SK-N-SH treated with all-trans-retinoic acid at 6 μM for 48 hours (cell line): ENCODE measurements around the gene ABCA1.

Source experiments
- ARNTL ChIP-seq: fragments of 450-650 bp; formaldehyde crosslinking; IDR thresholded peaks from 2 replicates; pipeline ENCODE4 v1.5.0; 2020; ENCODE audit warnings: low read depth, mild to moderate bottlenecking, moderate library complexity, borderline replicate concordance
- CREB5 ChIP-seq: fragments of 250-450 bp; sonication (Bioruptor Pico); IDR thresholded peaks from 2 replicates; pipeline ENCODE4 v1.5.1; 2020; ENCODE audit warnings: low read depth, mild to moderate bottlenecking, moderate library complexity
- ESRRG ChIP-seq: fragments of 250-450 bp; sonication (Bioruptor Pico); IDR thresholded peaks from 2 replicates; pipeline ENCODE4 v1.6.1; 2021; ENCODE audit warnings: mild to moderate bottlenecking
- OSR1 ChIP-seq: fragments of 250-450 bp; sonication (Bioruptor Pico); IDR thresholded peaks from 2 replicates; pipeline ENCODE4 v1.8.0; 2022; ENCODE audit warnings: moderate library complexity, mild to moderate bottlenecking, inconsistent platforms
- POU6F1 ChIP-seq: fragments of 250-450 bp; sonication (Bioruptor Pico); IDR thresholded peaks from 2 replicates; pipeline ENCODE4 v1.8.0; 2021; ENCODE audit warnings: low read depth, mild to moderate bottlenecking, moderate library complexity, borderline replicate concordance
- PPARA ChIP-seq: fragments of 250-450 bp; sonication (Bioruptor Pico); IDR thresholded peaks from 2 replicates; pipeline ENCODE4 v1.5.0; 2020; ENCODE audit warnings: mild to moderate bottlenecking, borderline replicate concordance
- RARB ChIP-seq: fragments of 250-450 bp; sonication (Bioruptor Pico); IDR thresholded peaks from 2 replicates; pipeline ENCODE4 v1.8.0; 2021; ENCODE audit warnings: mild to moderate bottlenecking, moderate library complexity
- ZC3H10 ChIP-seq: fragments of 250-450 bp; sonication (Bioruptor Pico); IDR thresholded peaks from 2 replicates; pipeline ENCODE4 v1.5.1; 2021; ENCODE audit warnings: mild to moderate bottlenecking, moderate library complexity
- ZFP3 ChIP-seq: fragments of 250-450 bp; sonication (Bioruptor Pico); IDR thresholded peaks from 2 replicates; pipeline ENCODE4 v1.5.0; 2020; ENCODE audit warnings: mild to moderate bottlenecking, moderate library complexity
- ZNF565 ChIP-seq: fragments of 450-650 bp; formaldehyde crosslinking; conservative IDR thresholded peaks from 2 replicates; pipeline ENCODE4 v1.5.0; 2020; ENCODE audit warnings: low read depth, mild to moderate bottlenecking, moderate library complexity
- ZNF8 ChIP-seq: fragments of 450-650 bp; formaldehyde crosslinking; IDR thresholded peaks from 2 replicates; pipeline ENCODE4 v1.5.0; 2020; ENCODE audit warnings: mild to moderate bottlenecking, moderate library complexity
- TF ChIP-seq, protein P1 (sequence below): fragments of 250-450 bp; sonication (Bioruptor Pico); IDR thresholded peaks from 2 replicates; pipeline ENCODE4 v1.8.0; 2020; ENCODE audit warnings: mild to moderate bottlenecking, moderate library complexity, borderline replicate concordance
- TF ChIP-seq, protein P2 (sequence below): fragments of 250-450 bp; sonication (Bioruptor Pico); IDR thresholded peaks from 2 replicates; pipeline ENCODE4 v1.5.1; 2021; ENCODE audit warnings: mild to moderate bottlenecking, moderate library complexity

GRCh38 chr9:104958751-104959150 lies 30.8 kb upstream of the ABCA1 start:
- TF ChIP-seq, protein P1, sequence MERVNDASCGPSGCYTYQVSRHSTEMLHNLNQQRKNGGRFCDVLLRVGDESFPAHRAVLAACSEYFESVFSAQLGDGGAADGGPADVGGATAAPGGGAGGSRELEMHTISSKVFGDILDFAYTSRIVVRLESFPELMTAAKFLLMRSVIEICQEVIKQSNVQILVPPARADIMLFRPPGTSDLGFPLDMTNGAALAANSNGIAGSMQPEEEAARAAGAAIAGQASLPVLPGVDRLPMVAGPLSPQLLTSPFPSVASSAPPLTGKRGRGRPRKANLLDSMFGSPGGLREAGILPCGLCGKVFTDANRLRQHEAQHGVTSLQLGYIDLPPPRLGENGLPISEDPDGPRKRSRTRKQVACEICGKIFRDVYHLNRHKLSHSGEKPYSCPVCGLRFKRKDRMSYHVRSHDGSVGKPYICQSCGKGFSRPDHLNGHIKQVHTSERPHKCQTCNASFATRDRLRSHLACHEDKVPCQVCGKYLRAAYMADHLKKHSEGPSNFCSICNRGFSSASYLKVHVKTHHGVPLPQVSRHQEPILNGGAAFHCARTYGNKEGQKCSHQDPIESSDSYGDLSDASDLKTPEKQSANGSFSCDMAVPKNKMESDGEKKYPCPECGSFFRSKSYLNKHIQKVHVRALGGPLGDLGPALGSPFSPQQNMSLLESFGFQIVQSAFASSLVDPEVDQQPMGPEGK (CRISPR knock-in tag): no peak
- TF ChIP-seq PPARA (CRISPR knock-in tag) (no peak), RARB (CRISPR knock-in tag) (no peak), ESRRG (CRISPR knock-in tag) (no peak), ZFP3 (no peak), ARNTL (CRISPR knock-in tag) (no peak), POU6F1 (CRISPR knock-in tag) (no peak), OSR1 (CRISPR knock-in tag) (no peak), CREB5 (no peak), ZNF8 (CRISPR knock-in tag) (no peak), ZNF565 (CRISPR knock-in tag) (no peak), ZC3H10 (CRISPR knock-in tag) (no peak)
- TF ChIP-seq, protein P2, sequence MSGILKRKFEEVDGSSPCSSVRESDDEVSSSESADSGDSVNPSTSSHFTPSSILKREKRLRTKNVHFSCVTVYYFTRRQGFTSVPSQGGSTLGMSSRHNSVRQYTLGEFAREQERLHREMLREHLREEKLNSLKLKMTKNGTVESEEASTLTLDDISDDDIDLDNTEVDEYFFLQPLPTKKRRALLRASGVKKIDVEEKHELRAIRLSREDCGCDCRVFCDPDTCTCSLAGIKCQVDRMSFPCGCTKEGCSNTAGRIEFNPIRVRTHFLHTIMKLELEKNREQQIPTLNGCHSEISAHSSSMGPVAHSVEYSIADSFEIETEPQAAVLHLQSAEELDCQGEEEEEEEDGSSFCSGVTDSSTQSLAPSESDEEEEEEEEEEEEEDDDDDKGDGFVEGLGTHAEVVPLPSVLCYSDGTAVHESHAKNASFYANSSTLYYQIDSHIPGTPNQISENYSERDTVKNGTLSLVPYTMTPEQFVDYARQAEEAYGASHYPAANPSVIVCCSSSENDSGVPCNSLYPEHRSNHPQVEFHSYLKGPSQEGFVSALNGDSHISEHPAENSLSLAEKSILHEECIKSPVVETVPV (CRISPR knock-in tag): no peak
